ENCODE results near the gene INPP5D.

The INPP5D gene

DNA sequence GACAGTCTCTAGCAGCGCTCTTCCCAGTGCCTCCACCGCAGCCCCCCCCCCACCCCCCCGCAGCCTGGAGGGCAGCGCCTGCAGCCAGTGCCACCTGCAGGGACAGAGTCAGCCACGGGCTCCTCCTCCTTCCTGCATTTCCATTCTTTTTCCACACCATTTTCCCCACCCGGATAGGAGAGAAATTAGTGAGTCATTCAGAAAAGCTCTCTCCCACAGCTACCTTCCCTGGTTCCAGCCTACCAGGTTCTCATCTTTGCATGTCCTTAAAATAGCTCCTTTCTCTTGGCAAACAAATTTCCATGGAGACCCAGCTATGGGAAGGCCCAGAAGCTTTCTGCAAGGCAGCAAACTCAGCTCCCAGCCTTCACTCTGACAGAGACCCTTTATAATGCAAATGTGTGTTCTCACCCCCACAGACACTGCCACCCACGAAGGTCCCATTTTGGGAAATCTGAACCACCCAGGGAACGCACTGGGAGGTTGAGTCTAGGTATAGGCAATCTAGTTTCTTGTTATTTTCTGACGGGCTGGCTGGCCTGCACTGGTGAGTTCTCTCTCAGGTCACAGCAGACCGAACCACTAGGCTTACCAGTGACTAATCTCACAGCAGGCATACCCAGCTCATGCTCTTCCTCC, 149.5 kb downstream of the INPP5D start:
- DNase-seq (ENCODE audit: low read depth), result no peak

GRCh38 chr2:233210281-233210680, 150.1 kb downstream of the INPP5D start:
- no peak for DNase-seq (ENCODE audit: low read depth)

DNA sequence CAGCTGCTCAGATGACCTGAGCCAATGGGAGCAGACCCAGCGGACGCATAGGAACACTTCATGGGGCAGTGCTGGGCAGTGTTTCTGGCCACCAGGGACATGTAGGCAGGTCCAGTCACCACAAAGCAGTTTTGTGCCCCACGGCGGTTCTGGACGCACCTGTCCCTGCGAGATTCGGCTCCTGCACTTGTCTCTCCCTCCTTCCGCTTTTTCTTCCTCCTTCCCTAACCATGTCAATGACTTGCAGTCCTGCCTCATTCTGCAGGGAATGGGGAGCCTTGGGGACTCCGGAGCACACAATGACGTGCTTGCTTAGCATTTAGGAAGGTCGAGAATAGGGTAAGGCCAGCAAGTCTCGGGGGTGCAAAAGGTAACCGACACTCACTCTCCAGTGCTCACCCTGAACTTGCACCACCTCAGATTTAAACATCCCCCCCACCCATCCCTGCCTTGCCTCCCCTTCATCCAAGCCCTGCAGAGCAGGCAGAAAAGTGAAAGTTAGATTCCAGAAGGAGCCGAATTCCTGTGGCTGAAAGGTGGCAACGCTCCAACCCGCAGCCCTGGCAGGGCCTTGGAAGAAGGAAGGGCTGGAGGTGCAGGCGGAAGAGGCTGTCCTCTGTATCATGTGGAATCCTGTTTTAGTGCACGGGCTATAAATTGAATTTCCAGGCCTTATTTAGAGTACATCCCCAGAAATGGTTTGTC, 150.9 kb downstream of the INPP5D start:
- DNase-seq (ENCODE audit: low read depth), result no peak

DNA sequence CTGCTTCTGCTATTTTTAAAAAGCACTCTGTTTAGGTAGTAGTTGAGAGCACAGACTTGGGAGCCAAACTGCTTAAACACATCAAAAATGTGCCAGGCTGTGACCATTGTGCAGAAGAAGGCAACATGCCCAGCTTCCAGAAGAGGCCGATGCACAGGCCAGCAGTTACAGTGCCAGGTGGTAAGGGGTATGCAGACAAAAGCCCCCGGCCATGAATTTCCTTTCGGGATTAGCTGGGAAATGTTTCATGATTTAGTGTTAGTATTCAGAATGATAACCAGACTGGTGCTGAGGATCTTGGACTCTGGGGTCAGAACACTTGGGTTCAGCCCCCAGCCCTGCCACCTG, 151.4 kb downstream of the INPP5D start:
- DNase-seq (ENCODE audit: low read depth), result no peak

DNA sequence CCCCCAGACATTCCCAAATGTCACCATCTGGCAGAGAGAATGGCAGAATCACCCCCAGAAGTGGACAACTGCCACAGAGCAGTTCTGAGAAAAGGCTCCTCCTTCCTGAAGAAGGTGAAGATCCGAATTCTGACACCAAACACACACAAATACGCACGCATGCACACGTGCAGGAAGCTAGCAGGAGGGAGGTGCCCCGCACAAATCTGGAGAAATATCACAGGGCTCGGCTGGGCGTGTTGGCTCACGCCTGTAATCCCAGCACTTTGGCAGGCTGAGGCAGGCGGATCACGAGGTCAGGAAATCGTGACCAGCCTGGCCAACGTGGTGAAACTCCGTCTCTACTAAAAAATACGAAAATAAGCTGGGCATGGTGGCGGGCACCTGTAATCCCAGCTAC, 152.9 kb downstream of the INPP5D start:
- no peak for DNase-seq (ENCODE audit: low read depth)

- no peak for DNase-seq (ENCODE audit: low read depth)
Observed at GRCh38 chr2:233213975-233214374, 153.8 kb downstream of the INPP5D start.

- DNase-seq (ENCODE audit: low read depth), result peak; percentile 26
Observed at GRCh38 chr2:233217892-233218377, 157.8 kb downstream of the INPP5D start.

- DNase-seq (ENCODE audit: low read depth), result no peak
Observed at GRCh38 chr2:233218836-233219235, 158.7 kb downstream of the INPP5D start.

- no peak for DNase-seq (ENCODE audit: low read depth)
Observed at GRCh38 chr2:233219848-233220247, 159.7 kb downstream of the INPP5D start.

DNA sequence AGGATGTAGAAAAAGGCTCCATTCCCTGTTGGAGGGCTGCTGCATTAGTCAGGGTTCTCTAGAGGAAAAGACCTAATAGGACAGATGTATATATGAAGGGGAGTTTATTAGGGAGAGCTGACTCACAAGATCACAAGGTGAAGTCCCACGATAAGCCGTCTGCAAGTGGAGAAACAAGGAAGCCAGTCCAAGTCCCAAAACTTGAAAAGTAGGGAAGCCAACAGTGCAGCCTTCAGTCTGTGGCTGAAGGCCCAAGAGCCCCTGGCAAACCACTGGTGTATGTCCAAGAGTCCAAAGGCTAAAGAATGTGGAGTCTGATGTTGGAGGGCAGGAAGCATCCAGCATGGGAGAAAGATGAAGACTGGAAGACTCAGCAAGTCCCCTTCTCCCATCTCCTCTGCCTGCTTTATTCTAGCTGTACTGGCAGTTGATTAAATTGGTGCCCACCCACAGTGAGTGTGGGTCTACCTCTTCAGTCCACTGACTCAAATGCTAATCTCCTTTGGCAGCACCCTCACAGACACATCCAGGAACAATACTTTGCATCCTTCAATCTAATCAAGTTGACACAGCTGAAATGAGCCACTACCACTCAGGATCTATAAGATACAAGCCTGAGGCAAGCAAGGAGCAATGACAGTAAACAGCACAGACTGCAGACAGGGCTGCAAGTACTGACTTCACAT, 161.4 kb downstream of the INPP5D start:
- no peak for DNase-seq (ENCODE audit: low read depth)

- no peak for DNase-seq (ENCODE audit: low read depth)
Observed at GRCh38 chr2:233223059-233223894, 163.1 kb downstream of the INPP5D start.

GRCh38 chr2:233225230-233226068, 165.3 kb downstream of the INPP5D start:
- DNase-seq (ENCODE audit: low read depth), result no peak

DNA sequence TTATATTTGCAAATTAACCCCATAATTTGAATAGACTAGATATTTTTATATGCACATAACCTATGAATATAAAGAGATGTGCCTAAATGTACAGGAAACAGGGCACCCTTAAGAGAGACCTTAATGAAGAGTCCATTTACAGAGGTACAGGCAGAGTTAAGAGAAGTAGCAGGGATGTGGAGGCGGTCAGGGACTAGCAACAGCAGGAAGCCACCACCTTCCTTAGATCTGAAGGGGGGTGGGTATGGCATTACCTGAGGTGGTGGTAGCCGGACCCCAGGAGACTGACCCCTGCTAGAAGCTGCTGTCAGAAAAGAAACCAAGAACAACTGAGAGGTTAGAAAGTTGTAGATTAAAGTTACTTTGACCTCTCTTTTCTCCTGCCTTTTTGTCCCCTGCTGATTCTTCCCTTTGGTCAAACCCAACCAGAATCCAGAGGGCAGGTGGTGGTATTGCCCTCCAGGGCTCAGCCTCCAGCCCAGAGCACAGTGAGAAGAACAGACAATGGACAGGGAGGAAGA, 166.4 kb downstream of the INPP5D start:
- no peak for DNase-seq (ENCODE audit: low read depth)

DNA sequence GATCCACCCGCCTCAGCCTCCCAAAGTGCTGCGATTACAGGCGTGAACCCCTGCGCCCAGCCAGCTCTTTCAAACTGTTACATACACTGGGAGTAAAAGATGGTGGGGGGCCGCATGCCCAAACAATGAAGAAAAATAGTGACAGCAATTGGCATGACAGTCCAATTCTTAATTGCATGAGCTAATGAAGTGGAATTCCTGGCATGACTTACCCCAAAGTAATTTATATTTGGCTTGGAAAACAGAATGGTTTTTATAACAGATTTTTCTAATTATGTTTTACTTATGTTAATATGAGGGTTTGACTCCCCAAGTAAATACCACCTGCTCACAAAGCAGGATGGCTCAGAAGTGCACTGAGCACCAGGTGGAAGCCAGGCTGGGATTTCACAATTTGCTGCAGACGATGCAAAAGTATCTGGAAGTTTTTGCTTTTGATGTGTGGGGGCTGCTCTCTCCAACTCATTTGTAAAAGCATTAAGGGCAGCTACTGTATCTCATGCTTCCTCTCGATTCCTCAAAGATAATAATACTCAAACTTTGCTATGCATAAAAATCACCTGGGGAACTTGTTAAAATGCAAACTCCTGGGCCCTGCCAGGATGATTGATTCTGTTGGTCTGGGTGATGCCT, 167.3 kb downstream of the INPP5D start:
- no peak for DNase-seq (ENCODE audit: low read depth)

GRCh38 chr2:233228376-233228775, 168.2 kb downstream of the INPP5D start:
- DNase-seq (ENCODE audit: low read depth), result no peak

- no peak for DNase-seq (ENCODE audit: low read depth)
Observed at GRCh38 chr2:233233618-233234230, 173.6 kb downstream of the INPP5D start.

- DNase-seq (ENCODE audit: low read depth), result no peak
Observed at GRCh38 chr2:233234264-233234663, 174.1 kb downstream of the INPP5D start.

GRCh38 chr2:233234996-233235395, 174.9 kb downstream of the INPP5D start:
- DNase-seq (ENCODE audit: low read depth), result no peak

GRCh38 chr2:233235977-233236376, 175.8 kb downstream of the INPP5D start:
- DNase-seq (ENCODE audit: low read depth), result no peak
